ENCODE results near the gene PARD3.

The PARD3 gene

DNA sequence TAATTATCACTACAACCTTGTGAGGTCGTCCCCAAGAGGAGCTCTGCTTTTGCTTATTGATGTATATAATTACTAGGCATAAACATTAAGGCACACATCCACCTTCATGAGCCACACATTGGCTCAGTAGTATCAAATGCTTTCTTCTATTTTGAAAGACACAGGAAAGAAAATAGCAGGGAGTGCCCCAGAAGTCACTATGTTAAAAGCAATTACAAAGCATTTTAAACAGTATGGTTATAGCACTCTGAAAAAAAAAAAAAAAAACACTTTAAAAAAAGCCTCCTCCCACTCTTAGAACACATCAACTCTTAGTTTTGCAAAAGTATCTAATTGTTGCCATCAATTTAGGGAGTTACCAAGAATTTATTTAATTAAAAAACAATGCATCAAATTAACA lies 474.2 kb downstream of the PARD3 start:
- no peak for DNase-seq (ENCODE audit: low read depth)

DNA sequence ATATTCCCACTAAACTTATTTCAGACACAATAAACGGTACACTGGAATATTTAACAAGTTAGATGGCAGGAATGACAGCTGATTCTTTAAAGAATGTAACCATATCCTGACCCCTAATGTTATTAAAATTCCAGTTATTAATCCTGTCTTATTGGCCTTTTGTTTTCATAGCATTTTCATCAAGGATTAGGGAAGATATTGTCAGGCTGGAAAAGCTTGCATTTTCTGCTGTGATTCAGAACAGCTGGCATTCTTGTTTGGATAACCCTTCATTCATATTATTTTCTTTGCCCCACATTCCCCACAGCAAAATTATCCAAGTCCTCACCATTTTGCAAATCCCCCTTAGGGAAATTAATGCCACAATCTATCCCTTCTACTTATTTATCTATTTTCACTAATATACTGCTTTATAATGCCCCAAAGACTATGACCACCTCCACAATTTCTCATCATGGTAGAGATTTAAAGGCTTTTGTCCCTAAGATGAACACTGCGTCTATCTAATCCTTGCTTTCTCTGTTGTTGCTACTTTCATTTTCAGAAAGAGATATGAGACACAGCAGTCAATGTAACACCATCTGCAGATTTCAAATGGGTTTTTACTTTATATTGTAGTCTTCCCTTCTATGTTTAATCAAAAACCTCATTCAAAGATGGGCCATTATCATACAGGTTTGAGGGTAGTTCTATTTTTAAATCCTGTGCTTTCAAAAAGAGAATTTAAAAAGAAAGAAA lies 475.1 kb downstream of the PARD3 start:
- no peak for DNase-seq (ENCODE audit: low read depth)

- no peak for DNase-seq (ENCODE audit: low read depth)
These were observed 477.2 kb downstream of the PARD3 start for GRCh38 chr10:34337917-34338316.

- DNase-seq (ENCODE audit: low read depth): no peak
These were observed 479.0 kb downstream of the PARD3 start for GRCh38 chr10:34335960-34336690.

DNA sequence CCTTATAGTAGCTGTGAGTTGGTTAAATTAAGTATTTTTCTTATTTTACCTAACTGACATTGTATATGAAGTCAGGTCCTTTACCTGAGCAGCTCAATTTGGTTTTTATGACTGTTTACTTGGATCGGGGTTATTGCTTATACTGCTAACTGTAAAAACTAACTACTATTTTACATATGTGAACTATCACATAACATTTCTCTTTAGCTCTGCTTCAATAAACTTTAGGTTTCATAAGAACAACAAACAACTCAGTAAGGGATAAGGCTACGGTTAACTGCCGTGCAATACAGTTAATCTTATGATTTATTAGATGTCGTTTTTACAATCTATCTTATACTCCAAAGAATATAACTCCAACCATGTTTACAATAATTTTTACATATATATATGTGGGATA lies 480.2 kb downstream of the PARD3 start:
- no peak for DNase-seq (ENCODE audit: low read depth)

GRCh38 chr10:34333513-34333912 lies 481.6 kb downstream of the PARD3 start:
- DNase-seq (ENCODE audit: low read depth): no peak

DNA sequence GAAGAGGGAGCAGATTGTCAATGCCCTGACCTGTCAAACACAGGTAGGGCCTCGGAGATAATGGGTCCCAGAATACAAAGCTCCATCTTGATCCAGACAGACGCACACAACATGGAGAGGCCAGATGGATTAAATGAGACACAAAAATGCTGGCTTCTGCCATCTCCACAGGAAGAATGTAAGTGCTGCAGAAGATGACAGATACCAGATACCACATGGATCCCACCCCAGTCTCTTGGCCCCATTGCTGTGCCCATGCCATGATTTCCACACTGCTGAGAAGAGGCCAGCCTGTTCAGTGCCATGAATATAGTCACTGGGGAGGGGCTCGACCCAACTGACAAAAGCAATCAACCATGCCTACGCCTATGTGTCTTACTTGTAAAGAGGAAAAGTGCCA lies 487.9 kb downstream of the PARD3 start:
- no peak for DNase-seq (ENCODE audit: low read depth)

DNA sequence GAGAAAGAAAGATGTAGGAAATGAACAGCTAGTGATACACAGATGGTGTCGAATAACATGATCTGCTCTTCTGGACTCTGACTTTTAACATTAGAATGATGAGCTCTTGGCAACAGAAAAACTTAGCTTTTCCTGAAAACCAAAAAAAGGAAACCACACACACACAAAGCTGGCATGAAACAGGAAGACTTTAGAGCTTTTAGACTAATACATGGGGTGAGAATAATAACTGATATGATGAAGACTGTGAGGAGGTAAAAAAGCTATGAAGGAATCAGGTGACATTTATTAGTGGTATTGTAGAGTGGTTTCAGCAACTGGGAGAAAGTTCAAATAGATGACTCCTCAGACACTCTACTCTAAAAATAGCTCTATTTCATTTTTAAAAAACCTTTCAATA lies 491.9 kb downstream of the PARD3 start:
- no peak for DNase-seq (ENCODE audit: low read depth)

DNA sequence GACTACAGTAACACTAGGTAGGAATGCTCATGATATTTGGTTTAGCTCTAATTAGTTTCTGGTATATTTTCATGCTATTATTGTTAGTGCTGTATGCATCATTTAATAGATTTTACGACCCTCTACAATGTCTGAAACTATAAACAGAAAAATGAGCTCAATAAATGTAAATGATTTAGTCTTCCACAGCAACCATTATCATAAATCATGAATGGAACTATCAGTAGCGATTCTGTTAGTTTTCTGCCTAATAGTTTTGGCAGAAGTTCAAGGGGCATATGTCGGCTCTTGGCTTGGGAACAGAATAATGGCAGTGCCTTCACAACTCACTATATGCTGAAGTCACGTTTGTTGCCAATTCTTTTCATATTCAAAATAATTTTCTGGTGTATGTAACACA lies 494.8 kb downstream of the PARD3 start:
- no peak for DNase-seq (ENCODE audit: low read depth)

DNA sequence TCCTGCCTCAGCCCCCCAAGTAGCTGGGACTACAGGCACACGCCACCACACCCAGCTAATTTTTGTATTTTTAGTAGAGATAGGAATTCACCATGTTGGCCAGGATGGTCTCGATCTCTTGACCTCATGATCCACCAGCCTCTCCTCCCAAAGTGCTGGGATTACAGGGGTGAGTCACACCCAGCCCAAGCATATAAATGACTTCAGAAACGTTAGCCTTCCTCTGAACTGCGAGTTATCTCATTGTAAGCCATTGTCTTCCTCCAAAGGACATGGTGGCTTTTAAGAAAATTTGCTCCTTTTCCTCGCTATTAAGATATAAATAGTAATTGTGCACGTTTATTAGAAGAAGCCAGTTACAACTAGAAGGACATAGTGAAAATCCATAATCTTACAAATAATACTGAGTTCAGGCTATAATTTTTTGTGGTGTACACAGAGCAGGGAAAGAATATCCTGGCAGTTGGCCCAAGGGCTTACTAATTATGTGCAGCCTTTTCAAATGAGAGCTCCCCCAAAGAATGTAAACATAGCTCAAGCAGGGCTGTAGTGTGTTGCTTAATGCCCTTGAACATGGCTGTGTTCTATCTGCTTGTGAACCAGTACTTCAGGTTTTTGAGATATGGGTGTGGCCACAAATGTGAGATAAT lies 495.8 kb downstream of the PARD3 start:
- no peak for DNase-seq (ENCODE audit: low read depth)

GRCh38 chr10:34316154-34316553 lies 498.9 kb downstream of the PARD3 start:
- DNase-seq (ENCODE audit: low read depth): no peak

GRCh38 chr10:34314457-34314856 lies 500.6 kb downstream of the PARD3 start:
- no peak for DNase-seq (ENCODE audit: low read depth)

GRCh38 chr10:34313888-34314287 lies 501.2 kb downstream of the PARD3 start:
- no peak for DNase-seq (ENCODE audit: low read depth)

DNA sequence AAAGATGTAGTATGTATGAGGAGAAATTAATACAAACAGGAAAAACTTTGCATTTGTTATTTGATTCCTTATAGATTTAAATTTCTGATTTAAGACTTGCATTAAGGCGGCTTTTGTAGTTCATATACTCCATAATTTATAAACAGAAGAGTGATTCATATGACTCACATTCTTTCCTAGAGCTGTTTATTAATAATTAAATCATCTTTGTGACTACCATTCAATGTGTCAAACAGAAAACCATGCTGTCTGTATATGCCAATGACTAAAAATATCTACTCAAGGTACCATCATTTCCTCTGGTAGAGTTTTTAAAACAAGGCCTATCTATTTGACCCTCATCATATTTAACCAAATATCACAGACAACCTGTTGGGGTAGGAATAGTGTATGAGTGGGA lies 501.7 kb downstream of the PARD3 start:
- no peak for DNase-seq (ENCODE audit: low read depth)

- no peak for DNase-seq (ENCODE audit: low read depth)
These were observed 503.4 kb downstream of the PARD3 start for GRCh38 chr10:34311679-34312078.

DNA sequence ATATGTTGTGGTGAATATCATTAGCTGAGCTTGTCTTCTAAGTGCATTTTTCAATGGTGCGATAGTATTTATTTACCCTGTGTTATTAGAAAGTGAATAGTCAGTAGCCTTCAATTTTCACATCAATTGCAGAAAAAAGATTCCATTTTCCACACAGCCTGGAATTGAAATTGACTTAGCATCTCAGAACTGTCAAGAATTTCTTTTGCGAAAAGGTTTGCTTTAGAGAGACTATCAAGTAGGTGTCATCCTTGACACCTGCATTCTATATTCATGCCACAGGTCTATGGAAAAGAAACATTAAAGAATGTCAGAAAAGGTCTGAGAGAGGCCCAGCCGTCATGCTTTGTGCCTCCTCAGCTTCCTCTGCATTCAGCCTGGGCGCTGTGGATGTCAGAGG lies 504.9 kb downstream of the PARD3 start:
- no peak for DNase-seq (ENCODE audit: low read depth)

DNA sequence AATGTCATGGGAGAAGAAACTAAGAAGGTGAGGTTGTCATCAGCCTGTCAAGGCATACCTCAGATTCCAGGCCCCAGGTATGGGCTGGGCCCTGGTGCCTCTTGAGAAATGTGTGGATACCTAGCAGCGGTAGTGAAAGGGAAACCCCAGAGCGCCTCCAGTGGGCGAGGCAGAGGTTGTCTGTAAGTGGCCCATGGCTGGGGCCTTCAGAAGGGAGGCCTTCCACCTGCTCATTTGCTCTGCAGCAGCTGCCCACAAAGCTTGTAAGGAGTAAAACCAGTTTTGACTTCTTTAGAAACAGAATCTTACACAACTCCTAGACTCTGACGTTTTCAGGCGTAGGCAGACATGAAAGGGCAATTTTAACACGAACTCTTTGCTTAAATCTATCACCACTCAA lies 509.9 kb downstream of the PARD3 start:
- no peak for DNase-seq (ENCODE audit: low read depth)

DNA sequence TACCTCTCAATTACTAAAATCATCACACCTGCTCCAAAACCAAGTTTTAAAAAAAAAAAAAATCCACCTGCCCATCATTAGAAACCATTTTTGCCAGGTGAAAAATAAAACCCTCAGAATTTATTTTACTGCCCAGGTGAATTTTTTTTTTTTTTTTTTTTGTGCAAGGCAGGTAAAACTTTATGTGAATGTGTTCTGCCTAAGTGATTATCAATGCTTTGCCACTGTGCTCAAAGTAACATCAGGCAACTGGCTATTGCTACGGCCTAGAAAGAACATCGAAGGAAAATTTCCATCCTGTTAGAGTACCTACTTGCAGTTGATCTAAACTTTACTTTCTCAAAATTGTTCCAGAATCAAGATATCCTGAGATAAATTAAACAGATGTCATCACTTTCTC lies 512.1 kb downstream of the PARD3 start:
- DNase-seq (ENCODE audit: low read depth): no peak

DNA sequence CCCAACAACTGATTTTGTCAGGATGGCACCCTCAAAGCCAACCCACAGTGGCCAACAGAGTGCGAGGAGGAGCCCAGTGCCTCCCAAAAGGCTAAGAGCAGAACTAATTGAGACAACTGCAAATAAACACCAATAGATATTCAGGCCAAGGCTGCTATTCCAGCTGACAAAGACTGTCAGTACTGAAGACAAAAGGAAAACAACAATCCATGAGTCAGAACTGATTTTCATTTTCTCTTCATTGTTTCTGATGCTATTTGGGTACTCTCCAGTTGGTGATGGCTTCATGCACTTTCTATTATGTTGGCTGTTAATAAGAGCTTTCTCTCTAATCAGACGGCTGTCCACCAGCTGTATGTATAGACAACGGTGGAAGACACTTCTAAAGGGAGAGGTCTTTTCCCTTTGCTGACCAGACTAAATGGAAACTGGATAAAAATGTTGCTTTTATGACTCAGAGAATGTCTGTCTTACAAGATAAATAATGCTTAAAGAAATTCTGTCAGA lies 515.9 kb downstream of the PARD3 start:
- no peak for DNase-seq (ENCODE audit: low read depth)

DNA sequence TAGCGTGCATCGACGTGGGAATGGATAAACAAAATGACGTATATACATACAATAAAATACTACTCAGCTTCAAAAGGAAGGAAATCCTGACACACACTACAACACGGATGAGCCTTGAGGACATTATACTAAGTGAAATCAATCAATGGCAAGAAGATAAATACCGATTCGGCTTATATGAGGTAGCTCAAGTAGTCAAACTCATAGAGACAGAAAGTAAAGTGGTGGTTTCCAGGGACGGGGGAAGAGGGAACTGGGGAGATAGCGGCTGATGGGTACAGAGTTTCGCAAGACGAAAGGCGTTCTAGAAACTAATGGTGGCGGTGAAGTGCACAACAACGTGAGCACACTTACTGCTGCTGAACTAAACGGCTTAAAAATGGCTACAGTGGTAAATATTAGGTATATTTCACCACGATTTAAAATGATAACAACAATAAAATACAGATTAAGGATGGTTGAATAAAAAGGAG lies 516.7 kb downstream of the PARD3 start:
- no peak for DNase-seq (ENCODE audit: low read depth)

DNA sequence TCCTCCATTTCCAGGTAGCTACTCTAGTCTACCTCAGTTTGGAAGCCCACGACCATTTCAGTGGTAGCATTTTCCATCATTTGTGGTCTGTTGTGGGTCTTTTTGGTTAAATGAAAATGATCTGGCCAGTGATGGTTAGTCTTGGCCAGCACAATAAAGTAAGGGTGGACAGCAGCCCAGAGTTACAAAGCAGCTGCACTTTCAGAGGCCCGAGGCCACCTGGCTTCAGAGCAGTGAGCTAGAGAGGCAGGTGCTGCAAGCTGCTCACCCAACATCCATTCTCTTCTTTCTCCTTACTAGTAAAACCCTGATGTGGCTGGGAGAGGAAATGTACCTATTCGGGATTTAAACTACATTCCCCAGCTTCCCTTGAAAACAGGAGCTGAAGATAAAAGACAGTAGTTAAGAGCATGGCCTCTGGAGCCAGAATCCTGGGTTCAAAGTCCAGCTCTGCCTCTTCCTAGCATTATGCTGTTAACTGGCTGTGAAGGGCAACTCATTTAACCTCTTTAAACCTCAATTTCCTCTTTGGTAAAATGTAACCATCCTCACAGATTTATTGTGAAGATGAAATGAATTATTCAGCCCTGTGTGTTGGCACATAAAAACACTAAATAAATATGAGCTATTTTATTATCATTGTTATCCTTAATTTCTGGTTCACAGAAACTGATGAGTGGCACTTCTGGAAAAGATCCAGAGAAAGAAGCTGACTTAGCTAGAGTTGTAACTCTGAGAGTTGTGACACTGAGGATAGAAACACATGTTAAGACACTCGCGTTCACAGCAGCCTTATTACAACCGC lies 517.4 kb downstream of the PARD3 start:
- DNase-seq (ENCODE audit: low read depth): no peak

- DNase-seq (ENCODE audit: low read depth): no peak
These were observed 520.0 kb downstream of the PARD3 start for GRCh38 chr10:34295142-34295548.
